NCI-H748 (cell line): ENCODE measurements around the gene CDPF1.
"Not testable (repeated sequence)": the region's sequence is repeated elsewhere in the genome, so short reads cannot be mapped to it uniquely, and the experiment has no call there.

Experiments
- DNase-seq: peaks from one replicate; lab custom pipeline; 2025; ENCODE audit not compliant: unreplicated experiment; lab: John Stamatoyannopoulos, UW

The CDPF1 gene

DNA sequence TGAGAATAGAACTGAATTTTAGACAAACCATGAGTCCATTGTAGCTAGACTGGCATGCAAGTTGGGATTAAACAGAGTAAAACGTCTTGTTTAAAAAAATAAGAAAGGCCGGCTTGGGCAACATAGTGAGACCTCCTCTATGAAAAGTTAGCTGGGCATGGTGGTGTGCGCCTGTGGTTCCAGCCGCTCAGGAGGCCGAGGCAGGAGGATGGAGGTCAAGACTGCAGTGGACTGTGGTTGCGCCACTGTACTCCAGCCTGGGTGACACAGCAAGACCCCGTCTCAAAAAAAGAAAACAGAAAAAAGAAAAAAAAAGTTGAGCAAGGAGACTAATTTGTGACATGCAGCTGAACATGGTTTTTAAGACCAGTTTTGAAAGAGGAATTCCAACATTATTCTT is 23.5 kb downstream of the CDPF1 start:
- DNase-seq = no peak

DNA sequence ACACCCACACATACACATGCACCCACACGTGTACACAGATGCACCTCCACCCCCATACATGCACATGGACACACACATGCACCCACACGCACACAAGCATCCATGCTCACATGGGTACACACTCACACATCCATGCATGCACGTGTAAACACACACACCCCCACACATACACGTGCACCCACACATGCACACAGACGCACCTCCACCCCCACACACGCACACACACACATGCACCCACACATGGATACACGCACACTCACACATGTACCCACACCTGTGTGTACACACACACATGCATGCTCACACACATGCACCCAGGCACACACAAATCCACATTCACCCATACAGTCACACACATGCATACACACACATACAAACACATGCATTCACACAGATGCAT is 24.5 kb downstream of the CDPF1 start:
- DNase-seq = no peak

DNA sequence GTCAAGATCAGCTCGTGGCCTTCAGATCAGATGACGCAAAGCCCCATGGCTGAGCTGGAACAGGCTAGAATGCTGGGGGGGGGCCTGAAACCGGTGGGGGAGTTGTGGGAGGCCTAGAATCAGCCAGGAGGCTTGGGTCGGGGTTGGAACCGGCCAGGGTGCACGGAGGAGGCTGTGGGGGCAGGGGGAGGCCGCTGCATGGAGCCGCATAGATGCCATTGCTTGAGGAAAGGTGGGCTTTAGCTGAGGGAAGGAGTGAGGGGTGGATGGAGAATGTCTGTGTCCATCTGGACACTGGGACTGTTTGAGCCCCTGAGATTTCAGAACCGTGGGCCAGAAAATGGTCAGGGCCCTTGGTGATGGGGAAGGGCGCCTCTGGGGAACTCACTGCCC is 25.2 kb downstream of the CDPF1 start:
- no peak for DNase-seq

DNA sequence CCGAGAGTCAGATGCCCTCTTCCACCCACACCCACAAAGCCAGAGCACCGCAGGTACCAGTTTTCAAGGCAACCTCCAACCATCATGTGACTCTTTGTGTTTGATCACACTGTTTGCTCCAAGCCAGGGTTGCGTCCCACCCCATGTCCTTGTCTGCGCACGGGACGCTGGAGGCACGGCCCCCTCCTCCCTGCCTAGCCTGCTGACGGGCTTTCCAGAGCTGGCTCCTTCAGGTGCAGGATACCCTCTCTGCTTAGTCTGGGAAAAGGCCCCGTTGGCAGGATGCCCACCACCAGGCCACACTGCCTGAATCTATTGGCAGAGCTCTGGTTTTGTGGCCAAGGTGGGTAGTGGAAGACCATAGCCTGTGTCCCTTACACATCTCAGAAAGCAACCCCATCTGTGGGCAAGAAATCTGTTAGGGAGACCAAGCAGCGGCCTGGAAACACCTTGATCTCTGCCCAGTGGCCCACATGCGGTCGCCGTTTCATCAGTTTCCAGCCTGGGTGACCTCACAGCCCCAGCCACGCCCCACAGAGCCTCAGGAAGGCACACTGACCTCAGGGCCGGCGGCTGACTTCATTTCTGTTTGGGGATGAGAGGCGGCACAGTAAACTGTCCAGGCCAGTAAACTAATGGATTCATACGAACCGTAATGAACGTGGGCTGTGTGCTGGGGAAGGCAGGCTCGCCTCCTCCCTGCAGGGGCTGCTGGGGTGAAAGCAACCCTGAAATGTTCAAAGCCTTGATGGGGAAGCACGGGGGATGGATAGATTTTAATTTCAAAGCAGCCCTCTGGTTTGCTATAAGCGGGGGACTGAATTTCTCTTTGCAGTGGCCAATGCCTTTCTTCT is 25.8 kb downstream of the CDPF1 start:
- no peak for DNase-seq

DNA sequence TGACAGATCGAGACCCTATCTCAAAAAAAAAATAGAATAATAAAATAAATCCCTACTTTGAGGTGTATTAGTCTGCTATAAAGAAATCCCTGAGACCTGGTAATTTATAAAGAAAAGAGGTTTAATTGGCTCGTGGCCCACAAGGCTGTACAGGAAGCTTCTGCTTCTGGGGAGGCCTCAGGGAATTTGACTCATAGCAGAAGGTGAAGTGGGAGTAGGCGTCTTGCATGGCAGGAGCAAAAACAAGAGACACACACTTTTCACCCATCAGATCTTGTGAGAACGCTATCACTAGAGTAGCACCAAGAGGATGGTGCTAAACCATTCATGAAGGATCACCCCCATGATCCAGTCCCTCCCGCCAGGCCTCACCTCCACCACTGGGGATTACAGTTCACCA is 29.2 kb downstream of the CDPF1 start:
- no peak for DNase-seq

DNA sequence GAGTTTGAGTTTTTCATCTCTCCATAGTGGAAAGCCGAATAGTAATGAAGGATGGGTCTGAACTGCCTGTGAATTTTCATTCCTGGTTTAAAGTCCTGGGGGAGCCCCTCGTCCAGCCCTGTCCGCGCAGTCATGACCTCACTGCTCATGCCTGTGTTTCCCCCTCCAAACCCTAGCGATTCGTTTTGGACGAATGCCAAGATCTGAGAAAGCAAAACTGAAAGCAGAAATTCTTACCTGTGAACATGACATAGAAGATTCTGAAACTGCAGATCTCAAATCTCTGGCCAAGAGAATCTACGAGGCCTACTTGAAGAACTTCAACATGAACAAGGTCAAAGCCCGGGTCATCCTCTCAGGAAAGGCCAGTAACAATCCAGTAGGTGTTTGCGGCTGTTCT is 30.5 kb downstream of the CDPF1 start:
- DNase-seq = peak; percentile 72

DNA sequence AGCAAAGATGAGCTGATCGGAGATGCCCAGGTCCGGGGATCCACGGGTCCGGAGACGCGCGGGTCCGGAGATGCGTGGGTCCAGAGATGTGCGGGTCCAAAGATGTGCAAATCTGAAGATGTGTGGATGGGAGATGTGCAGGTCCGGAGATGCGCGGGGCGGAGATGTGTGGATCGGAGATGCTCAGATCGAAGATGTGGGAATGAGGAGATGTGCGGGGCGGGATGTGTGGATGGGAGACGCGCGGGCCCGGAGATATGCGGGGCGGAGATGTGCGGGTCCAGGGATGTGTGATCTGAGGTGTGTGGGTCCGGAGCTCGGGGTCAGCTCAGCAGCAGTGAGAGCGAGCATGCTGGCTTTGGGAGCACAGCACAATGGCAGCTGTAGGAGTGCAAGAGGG is 35.5 kb downstream of the CDPF1 start:
- no peak for DNase-seq

DNA sequence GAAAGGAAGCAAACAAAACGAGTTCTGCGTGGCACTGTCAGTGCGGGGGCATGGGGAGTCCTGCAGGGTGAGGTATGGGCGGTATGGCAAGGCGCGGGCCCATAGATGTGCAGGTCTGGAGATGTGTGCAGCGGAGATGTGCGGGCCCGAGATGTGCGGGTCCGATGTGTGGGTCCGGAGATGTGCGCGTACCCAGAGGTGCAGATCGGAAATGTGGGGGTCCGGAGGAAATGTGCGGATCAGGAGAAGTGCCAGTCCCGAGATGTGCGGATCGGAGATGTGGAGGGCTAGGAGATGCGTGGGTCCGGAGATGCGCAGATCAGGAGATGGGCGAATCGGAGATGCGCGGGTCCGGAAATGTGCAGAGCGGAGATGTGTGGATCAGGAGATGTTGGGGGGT is 35.9 kb downstream of the CDPF1 start:
- no peak for DNase-seq

DNA sequence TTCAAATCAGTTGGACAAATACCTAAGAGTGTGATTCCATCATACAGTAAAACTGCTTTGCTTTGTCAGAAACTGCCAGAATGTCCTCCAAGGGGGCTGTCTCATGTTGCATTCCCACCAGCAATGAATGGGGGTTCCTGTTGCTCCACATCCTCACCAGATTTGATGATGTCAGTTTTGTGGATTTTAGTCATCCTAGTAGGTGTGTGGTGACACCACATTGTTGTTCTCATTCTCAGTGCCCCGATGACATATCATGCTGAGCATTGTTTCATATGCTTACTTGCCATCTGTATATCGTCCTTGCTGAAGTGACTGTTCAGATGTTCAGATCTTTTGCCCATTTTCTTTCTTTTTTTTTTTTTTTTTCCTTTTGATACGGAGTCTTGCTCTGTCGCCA is 37.0 kb downstream of the CDPF1 start:
- no peak for DNase-seq

DNA sequence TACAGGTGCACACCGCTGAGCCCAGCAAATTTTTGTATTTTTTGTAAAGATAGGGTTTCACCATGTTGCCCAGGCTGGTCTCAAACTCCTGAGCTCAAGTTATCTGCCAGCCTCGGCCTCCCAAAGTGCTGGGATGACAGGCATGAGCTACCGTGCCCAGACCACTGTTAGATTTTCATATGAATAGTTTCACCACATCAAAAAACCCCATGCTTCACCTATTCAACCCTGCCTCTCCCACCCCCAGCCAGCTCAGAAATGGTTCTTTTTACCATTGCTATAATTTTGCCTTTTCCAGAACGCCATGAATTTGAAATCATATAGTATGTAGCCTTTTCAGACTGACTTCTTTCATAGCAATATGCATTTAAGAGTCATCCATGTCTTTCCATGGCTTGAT is 37.9 kb downstream of the CDPF1 start:
- DNase-seq = no peak

DNA sequence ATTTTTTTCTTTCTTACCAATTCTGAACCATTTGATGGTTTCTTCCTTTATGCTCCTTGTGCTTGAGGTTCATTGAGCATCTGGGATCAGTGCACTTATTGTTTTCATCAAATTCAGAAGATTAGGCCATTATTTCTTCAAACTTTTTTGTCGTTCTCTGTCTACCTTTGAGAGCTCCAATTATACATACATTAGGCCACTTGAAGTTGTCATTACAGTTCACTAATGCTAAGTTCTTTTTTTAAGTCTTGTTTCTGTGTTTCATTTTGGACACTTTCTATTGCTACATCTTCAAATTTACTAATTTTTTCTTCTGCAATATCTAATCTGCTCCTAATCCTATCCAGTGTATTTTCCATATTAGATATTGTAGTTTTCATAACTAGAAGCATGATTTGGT is 40.8 kb downstream of the CDPF1 start:
- DNase-seq = no peak

DNA sequence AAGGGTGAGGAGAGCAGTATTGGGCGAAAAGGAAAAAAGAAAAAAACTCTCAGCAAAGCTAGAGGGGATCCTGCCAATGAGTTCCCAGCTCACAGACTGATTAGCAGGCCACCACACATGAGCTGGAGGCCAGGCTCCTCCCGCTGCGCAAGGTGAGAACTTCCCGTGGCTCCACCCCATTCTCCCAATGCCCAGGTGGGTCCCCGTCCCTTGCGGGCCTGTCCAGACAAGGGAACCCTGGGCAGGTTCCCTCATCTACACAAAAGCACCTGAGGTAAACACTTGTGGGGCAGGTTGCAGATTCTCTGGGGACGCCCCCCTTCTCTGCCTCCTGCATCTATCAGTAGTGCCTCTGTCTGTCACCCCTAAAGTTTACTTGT is 46.5 kb downstream of the CDPF1 start:
- no peak for DNase-seq

DNA sequence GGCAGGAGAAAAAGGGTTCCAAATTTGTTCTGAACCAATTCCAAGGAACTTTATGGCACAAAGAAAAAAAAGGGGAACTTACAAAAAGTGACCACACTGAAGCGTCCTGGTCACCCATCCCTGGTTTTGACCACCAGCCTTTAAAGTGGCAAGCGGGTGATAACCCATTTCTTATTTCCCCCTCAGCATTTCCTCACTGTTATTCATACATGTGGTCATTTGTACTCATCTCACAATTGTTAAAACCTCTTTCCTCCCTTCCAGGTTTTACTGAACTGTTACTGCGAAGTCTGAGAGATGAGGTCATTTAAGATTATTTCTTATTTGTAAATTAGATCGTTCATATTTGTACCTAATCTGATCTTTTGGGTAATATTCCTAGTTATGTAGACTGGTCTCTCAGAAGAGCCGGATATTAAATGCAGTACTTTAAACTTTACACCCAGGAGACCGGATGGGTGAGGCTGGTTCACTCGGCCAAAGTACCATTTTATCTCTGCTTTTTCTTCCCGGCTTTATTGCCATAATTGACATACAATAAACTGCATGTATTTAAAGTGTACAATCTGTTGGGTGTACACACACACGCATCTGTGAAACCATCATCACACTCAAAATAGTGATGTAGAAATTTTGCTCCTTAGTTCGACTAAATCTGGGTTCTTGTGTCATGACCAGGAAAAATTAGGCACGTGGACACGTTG is 47.0 kb downstream of the CDPF1 start:
- no peak for DNase-seq

DNA sequence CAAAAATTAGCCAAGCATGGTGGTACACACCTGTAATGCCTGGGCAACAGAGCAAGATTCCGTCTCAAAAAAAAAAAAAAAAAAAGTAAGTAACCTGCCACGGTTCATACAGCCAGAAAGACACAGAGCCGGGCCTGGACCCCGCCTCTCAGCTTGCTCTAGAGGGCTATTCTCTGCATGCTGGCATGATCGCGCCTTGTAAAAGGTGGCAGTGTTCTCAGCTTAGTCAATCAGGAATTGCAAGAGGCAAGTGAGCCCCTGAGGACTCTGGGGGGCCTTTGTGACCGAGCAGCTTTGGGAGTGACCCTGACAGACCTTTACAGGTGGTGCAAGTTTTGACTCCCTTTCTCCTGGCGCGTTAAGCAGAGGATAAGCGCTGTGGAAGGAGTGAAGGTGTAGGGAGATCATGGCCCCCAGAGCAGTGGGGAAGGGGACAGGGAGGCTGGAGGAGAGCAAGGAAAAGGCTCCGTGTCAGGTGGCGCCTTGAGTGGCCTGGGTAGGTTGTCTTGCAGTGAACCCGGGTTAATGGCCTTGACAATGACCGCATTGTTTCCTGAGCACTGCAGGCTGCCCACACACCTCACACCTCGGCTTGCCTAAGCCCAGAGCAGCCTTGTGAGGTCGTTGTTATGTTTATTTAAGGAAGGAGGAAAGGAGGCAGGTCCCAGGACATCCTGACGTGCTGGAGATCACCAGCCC is 48.9 kb downstream of the CDPF1 start:
- DNase-seq = no peak

DNA sequence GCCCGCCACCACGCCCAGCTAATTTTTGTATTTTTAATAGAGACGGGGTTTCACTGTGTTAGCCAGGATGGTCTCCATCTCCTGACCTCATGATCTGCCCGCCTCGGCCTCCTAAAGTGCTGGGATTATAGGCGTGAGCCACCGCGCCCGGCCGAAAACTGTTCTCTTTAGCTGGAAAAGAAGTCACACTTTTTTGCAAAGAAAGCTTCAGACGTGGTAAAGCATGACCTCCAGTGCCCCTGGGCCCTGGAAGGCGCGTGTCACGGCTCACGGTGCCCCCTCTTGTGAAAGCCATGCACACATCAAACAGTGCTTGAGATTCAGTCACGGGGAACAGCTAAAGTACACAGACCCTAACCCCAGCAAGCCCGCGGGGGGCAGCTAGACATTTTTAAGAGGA is 51.3 kb downstream of the CDPF1 start:
- not testable (repeated sequence) for DNase-seq

DNA sequence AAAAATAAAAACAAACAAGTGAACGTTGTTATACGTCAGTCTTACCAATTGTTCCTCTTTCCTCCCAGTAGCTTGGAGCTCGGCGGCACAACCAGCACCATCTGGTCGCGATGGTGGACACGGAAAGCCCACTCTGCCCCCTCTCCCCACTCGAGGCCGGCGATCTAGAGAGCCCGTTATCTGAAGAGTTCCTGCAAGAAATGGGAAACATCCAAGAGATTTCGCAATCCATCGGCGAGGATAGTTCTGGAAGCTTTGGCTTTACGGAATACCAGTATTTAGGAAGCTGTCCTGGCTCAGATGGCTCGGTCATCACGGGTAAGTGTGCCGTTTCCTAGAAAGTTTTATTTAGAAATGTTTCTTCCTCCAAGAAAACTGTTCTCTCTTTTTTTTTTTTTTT is 51.8 kb downstream of the CDPF1 start:
- DNase-seq = no peak

DNA sequence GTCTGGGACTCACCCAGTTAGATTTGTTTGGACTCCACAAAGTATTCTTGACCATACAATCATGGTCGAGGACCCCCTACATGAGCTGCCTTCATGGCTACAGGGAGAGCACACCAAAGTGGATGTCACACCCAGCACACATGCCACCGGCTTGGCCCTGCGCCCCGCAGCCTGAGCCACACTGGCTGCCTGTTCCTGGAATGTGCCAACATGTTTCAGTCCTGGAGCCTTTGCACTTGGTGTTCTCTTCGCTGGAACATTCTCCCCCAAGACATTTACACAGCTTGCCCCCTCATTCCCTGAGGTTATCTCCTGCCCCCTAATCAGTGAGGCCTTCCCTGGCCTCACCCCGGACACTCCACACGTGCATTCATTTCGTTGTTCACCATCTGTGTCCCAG is 53.8 kb downstream of the CDPF1 start:
- no peak for DNase-seq

DNA sequence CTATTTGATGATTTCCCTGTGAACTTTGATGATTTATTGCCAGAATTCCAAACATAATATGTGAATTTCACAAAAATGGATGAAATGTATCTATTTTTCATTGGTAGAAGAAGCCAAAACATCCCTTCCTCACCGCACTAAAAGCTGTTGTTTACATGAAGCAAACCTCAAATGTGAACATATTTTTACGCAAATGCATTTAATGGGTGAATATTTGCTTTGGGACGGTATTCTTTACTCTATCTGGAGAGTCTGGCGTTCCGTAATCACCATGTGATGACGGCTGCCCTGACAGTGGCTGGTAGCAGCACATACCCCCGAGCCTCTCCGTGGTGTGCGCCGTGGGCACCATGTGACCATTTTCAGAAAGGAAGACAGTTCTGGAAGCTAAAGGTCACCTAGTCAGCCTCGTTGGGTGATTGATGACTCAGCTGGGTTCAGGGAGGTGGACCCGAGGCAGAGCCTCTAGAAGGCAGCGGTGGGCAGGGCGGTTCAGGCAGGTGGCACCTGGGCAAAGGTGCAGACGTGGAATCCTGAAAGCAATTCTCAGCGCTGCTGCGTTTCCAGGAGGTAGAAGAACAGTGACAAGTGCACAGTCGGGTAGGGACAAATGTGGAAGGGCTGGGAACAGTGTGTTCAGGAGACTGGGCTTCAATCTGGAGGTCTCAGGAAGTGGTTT is 54.5 kb downstream of the CDPF1 start:
- DNase-seq = no peak
